ENCODE measurements around the gene SV2B.

SV2B gene

GRCh38 chr15:91116113-91117067 is 16.3 kb downstream of the SV2B start:
- no peak overlapping the region for H3K4me3 ChIP-seq (ENCODE audit: low read depth, low read length)
- H3K36me3 ChIP-seq = no peaks in the 10 kb centered on the region
- DNase-seq = no peak
- H3K9me3 ChIP-seq (ENCODE audit: severe bottlenecking) = peaks cover 8% of the 10 kb centered on the region
- H3K27ac ChIP-seq = peak overlapping the region; percentile 91
- H3K27me3 ChIP-seq (ENCODE audit: insufficient read depth, low read depth, severe bottlenecking) = no peaks in the 10 kb centered on the region
- TF ChIP-seq, protein P1, sequence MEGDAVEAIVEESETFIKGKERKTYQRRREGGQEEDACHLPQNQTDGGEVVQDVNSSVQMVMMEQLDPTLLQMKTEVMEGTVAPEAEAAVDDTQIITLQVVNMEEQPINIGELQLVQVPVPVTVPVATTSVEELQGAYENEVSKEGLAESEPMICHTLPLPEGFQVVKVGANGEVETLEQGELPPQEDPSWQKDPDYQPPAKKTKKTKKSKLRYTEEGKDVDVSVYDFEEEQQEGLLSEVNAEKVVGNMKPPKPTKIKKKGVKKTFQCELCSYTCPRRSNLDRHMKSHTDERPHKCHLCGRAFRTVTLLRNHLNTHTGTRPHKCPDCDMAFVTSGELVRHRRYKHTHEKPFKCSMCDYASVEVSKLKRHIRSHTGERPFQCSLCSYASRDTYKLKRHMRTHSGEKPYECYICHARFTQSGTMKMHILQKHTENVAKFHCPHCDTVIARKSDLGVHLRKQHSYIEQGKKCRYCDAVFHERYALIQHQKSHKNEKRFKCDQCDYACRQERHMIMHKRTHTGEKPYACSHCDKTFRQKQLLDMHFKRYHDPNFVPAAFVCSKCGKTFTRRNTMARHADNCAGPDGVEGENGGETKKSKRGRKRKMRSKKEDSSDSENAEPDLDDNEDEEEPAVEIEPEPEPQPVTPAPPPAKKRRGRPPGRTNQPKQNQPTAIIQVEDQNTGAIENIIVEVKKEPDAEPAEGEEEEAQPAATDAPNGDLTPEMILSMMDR (IDR thresholded peaks at IDR 0.05; ENCODE audit: low read depth, low read length) = no peak

DNA sequence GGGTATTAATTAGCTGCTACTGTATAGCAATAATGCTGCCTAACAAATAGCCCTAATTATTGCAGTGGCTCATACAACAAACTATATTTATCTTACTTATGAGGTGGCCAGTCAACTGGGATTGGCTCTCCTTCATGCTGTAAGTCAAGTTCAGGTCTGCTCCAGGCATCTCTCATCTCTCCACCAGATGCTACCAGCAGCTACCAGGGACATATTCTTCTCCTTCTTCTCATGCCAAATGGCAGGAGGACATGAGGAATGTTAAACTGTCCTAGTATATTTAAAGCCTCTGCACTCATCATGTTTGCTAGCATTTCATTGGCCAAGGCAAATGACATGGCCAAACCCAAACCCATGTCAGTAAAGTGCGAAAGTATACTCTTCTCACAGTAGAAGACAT is 17.3 kb downstream of the SV2B start:
- TF ChIP-seq, protein P1 (IDR thresholded peaks at IDR 0.05; ENCODE audit: low read depth, low read length) = no peak
- H3K36me3 ChIP-seq = no peaks in the 10 kb centered on the region
- H3K9me3 ChIP-seq (ENCODE audit: severe bottlenecking) = peaks cover 8% of the 10 kb centered on the region
- no peak overlapping the region for H3K4me3 ChIP-seq (ENCODE audit: low read depth, low read length)
- no peak for DNase-seq
- H3K27me3 ChIP-seq (ENCODE audit: insufficient read depth, low read depth, severe bottlenecking) = no peaks in the 10 kb centered on the region
- peak overlapping the region; percentile 91 for H3K27ac ChIP-seq

DNA sequence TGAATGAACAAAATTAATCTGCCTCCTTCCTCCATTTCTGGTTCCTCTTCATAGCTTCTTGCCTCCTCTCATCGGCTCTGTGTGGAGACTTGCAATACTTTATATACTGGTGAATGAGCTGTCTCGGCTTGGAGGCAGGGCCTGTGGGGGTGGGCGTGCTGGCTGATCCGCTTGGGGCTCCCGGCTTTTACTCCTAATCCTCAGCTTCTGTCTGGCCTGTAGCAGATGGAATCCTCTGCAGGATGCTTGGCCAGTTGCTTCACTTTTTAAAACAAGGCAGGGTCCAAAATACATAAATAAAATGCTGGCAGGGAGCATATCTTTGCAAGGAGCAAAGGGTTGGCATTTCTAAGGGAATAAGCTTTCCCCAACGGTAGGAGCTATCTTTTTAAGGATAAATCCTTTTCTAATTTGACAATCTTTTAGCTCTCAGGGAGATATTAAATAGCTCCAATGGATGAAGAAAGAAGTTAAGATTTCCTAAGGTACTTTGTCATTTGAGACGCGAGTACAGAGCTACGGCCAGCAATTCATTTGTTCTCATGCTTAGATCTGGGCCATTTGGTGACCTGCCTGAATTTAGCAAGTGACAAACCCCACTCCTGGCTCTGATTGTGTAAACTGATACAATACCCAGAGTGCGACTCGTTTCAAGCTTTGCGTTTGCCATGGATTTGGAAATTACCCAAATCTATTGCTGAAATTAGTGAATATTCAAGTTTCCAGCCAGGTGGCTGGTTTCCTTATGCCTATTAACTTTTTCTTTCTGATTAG is 18.9 kb downstream of the SV2B start:
- Histone ChIP-seq H3K27ac (peak overlapping the region; percentile 91), H3K36me3 (no peaks in the 10 kb centered on the region), H3K4me3 (ENCODE audit: low read depth, low read length) (peak overlapping the region; percentile 38), H3K9me3 (ENCODE audit: severe bottlenecking) (peaks cover 8% of the 10 kb centered on the region), H3K27me3 (ENCODE audit: insufficient read depth, low read depth, severe bottlenecking) (no peaks in the 10 kb centered on the region)
- TF ChIP-seq, protein P1 (IDR thresholded peaks at IDR 0.05; ENCODE audit: low read depth, low read length) = no peak
- DNase-seq = peak; percentile 96

DNA sequence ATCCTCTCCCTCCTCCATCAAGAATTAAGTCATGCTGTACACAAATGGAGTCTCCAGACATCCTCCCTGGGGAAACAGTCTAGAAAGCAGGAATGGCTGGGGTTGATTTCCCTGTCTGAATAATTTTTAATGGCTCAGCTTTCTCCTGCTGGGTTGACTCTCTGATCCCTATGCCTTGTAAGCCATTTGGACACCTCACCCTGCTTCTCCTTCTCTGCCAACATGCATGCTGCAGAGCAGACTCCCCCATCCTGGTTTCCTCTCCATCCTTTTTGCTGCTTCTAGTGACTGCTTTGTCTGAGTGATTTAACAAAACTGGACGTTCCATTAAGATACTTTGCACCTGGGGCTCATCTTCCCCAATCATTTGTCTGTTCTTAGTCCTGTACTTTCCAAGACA is 22.2 kb downstream of the SV2B start:
- TF ChIP-seq, protein P1 (IDR thresholded peaks at IDR 0.05; ENCODE audit: low read depth, low read length) = no peak
- no peak for DNase-seq
- Histone ChIP-seq H3K36me3 (no peaks in the 10 kb centered on the region), H3K27ac (no peak overlapping the region), H3K4me3 (ENCODE audit: low read depth, low read length) (no peak overlapping the region), H3K27me3 (ENCODE audit: insufficient read depth, low read depth, severe bottlenecking) (no peaks in the 10 kb centered on the region), H3K9me3 (ENCODE audit: severe bottlenecking) (peaks cover under 1% of the 10 kb centered on the region)

DNA sequence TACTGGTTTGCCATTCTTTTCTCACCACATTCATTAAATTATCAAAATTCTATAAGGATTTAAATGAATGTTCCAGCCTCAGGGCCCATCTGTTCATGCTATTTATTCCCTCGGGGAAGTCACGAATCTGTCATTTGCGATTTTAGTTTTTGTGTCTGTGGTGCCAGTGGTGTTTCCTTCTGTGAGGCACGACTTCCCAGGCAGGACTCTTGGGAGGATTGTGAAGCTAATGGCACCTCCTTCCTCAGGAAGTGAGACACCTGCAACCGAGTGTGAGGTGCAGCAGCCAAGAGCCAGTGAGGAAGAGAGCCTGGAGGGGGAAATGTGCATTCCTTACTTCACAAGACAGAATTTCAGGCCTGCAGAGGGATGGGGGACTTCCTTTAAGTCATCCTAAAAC is 24.1 kb downstream of the SV2B start:
- Histone ChIP-seq H3K9me3 (ENCODE audit: severe bottlenecking) (no peaks in the 10 kb centered on the region), H3K27me3 (ENCODE audit: insufficient read depth, low read depth, severe bottlenecking) (no peaks in the 10 kb centered on the region), H3K36me3 (no peaks in the 10 kb centered on the region; the same call in 1 of the 2 replicates), H3K4me3 (ENCODE audit: low read depth, low read length) (no peak overlapping the region), H3K27ac (no peak overlapping the region)
- no peak for DNase-seq
- TF ChIP-seq, protein P1 (IDR thresholded peaks at IDR 0.05; ENCODE audit: low read depth, low read length) = no peak

All from WERI-Rb-1 (cell line).